Fibroblast of mammary gland (primary cell): Measurements from ENCODE around the gene ACHE.

Source experiments
- DNase-seq: peaks from one replicate; pipeline ENCODE4 v3.0.0-alpha.2; 2010; ENCODE audit warnings: low read depth
- H3K4me3 ChIP-seq: 2 replicates; pipeline ENCODE4 v1.5.1; 2011; ENCODE audit warnings: low read depth, mild to moderate bottlenecking, low read length, moderate library complexity; ENCODE audit not compliant: control insufficient read depth
- TF ChIP-seq, protein P1 (sequence below): conservative IDR thresholded peaks from 2 replicates; pipeline ENCODE4 v1.5.1; 2011; ENCODE audit warnings: low read depth, low read length, inconsistent platforms; ENCODE audit not compliant: control insufficient read depth, insufficient read depth

Gene ACHE

DNA sequence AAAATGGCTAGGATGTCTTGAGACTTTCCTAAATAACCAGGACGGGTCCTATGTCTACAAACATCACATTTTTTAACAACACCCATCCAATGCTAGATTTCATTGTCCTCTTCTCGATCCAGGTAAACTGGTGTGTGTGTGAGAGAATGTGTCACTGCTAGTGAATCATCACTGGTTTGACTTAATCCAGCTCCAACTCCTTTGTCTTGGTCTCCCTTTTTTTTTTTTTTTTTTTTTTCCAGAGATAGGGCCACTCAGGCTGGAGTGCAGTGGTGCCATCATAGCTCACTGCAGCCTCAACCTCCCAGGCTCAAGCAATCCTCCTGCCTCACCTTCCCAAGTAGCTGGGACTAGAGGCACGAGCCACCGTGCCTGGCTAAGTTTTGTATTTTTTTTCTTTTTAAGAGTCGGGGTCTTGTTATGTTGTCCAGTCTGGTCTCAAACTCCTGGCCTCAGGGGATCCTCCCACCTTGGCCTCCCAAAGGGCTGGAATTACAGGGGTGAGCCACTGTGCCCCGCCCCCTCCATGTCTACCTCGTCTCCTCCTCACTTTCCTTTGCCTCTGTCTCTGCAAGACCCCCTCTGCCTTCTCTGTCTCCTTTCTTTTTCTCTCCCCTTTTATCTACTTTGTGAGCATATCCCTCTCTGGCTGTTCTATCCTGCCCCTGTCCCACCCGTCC lies 4.0 kb downstream of the ACHE start:
- TF ChIP-seq, protein P1, sequence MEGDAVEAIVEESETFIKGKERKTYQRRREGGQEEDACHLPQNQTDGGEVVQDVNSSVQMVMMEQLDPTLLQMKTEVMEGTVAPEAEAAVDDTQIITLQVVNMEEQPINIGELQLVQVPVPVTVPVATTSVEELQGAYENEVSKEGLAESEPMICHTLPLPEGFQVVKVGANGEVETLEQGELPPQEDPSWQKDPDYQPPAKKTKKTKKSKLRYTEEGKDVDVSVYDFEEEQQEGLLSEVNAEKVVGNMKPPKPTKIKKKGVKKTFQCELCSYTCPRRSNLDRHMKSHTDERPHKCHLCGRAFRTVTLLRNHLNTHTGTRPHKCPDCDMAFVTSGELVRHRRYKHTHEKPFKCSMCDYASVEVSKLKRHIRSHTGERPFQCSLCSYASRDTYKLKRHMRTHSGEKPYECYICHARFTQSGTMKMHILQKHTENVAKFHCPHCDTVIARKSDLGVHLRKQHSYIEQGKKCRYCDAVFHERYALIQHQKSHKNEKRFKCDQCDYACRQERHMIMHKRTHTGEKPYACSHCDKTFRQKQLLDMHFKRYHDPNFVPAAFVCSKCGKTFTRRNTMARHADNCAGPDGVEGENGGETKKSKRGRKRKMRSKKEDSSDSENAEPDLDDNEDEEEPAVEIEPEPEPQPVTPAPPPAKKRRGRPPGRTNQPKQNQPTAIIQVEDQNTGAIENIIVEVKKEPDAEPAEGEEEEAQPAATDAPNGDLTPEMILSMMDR, result no peak
- no peak overlapping the region for H3K4me3 ChIP-seq
- DNase-seq, result peak; percentile 44

DNA sequence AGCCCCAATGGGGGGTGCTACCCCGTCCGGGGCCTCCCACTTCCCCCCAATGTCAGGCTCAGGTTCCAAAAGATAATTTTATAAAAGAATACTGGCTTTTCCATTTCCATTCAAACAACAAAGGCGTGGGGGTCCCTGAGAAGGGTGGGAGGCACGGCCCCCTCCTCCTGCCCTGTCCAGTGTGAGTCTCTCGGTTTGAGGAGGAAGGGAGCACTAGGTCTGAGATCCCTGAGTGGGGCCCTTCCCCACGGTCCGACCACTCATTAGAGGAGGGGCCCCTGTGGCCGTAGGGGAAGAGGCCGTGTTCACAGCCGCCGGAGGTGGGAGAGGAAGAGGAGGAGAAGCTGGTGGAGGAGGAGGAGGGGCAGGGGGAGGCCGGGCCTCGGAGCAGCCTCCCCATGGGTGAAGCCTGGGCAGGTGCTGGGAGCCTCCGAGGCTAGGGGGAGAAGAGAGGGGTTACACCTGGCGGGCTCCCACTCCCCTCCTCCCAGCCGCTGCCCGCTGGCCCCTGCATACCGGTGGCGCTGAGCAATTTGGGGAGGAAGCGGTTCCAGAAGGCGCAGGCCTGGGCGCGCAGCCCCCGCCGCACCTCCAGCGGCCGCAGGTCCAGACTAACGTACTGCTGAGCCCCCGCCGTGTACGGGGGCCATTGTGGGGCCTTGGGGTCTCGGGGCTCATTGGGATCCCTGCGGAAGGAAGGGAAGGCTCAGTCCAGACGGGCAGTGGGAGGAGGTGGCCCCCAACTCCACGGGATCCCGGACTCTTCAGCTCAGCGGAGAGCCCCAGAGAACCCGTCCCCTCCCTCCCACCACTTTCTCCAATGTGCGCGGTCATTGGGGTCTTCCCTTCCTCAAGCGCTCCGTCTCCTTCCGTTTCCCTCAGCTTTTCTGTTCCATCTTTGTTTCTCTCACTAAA lies 4.8 kb downstream of the ACHE start:
- H3K4me3 ChIP-seq, result peak overlapping the region; percentile 49
- DNase-seq, result no peak
- TF ChIP-seq, protein P1, result no peak

DNA sequence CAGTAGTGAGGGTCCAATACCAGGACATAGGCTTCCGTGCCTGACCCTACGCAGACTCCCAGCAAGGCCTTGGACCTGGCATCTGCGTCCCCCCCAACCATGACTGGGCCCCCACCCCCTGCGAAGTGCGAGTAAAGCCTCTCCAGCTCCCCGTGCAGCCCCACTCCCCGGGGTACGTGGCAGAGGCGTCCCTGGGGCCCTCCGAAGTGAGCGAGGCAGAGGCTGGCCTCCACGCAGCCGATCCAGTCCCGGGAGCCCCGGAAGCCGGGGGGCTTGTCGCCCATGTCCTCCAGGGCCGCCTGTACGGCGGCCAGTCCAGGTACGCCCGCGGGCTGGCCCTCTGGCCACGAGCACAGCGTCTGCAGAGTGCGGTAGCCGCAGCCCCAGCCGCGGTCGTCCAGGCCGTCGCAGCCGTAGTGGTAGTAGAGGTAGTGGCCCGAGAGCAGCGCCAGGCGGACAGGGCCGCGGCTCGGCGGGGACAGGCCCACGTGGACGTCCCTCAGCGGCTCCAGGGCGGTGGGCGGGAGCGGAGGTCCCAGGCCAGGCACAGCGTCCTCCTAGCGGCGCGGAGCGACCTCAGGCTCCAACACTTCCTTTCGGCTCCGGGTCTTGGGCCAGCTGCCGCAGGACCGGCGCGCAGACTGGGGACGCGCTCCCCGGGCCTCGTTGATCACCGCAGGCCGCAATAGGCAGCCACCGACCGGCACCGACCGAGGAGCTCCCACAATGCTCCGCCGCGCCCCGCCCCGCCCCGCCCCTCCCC lies 6.5 kb downstream of the ACHE start, which contains the start of gene UFSP1:
UFSP1 (minus strand) TSS at position 728 of the 763 bp plus-strand sequence; CDS start at position 284, 444 bp downstream.
- peak within 1 kb of the TSS; percentile 55 for H3K4me3 ChIP-seq
- TF ChIP-seq, protein P1, result no peak
- no peak for DNase-seq

DNA sequence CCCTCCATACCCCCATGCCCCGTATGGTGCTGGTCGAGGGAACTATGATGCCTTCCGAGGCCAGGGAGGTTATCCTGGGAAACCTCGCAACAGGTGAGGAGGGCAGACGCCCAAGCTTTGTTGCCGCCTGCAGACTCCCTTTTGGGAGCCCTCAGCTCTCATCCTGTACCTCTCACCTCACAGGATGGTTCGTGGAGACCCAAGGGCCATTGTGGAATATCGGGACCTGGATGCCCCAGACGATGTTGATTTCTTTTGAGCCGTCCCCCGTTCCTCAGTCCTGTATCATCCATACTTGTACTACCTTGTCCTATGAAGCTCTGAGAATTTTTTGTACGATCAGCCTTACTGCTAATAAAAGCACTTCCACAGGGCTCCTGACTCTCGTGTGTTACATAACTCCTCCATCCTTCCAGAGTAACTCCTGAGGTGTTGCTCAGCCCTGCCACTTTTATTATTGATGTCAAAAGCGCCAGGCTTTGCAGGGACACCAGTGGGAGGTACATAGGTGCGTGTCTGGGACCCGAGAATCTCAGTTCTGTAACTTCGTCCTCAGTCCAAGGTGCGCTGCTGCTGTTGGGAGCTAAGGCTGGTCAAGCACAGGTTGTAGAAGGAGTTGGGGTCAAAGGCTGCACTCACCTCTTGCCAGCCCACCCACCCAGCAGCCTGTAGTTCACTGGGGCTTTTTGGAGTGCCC lies 7.2 kb downstream of the ACHE start:
- peak overlapping the region; percentile 55 for H3K4me3 ChIP-seq
- TF ChIP-seq, protein P1, result no peak
- DNase-seq, result no peak

DNA sequence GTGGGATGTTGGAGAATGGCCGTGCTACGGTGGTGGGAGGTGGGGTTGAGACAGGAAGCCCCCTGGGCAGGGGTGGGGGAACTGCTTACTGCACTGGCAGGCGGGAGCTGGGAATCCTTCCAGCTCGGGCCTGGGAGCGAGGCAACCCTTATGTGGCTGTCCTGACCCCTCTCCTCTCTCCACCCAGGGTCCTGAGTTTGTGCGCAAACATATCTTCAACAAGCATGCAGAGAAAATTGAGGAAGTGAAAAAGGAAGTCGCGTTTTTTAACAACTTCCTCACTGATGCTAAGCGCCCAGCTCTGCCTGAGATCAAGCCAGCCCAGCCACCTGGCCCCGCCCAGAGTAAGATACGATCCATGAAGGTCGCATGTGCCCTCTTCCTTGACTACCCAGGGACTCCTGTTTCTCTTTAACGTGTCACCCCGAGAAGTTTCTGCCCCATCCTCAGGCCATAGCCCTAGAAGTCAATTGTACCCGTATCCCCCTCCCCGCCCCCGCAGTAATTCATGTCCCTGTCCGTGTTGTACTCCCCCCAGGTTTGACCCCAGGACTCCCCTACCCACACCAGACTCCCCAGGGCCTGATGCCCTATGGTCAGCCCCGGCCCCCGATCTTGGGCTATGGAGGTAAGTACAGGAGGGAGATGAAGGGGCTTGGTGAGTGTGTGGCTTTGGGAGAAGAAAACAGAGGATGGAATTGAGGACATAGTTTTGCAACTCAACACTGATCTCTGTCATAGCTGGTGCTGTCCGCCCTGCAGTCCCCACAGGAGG lies 8.0 kb downstream of the ACHE start:
- no peak for DNase-seq
- no peak overlapping the region for H3K4me3 ChIP-seq

More for the DNA sequence above, 8.0 kb downstream of the ACHE start:
- TF ChIP-seq, protein P1, result no peak
